HepG2 (cell line): ENCODE results near the gene NAV1. TPM values are rescaled to one million over a fixed set of nuclear protein-coding genes. Genes with fewer than 3 reads are reported as not detected.

Experiments used
- BCL3 ChIP-seq: sonication (generic); formaldehyde crosslinking; IDR thresholded peaks from 2 replicates; pipeline ENCODE4 v1.5.1; 2020; ENCODE audit warnings: mild to moderate bottlenecking, missing genetic modification reagents, moderate library complexity
- E2F1 ChIP-seq: sonication (generic); formaldehyde crosslinking; IDR thresholded peaks from 2 replicates; pipeline ENCODE4 v1.5.0; 2020; ENCODE audit warnings: missing genetic modification reagents
- EP300 ChIP-seq, 3 experiments: sonication (generic) in 1 of 3; formaldehyde crosslinking in 1 of 3; IDR thresholded peaks; 2 replicates each; pipeline versions ENCODE4 v1.5.1 to v1.6.1; 2011 to 2020; ENCODE audit warnings: low read depth in 2 of 3, low read length in 2 of 3, borderline replicate concordance in 1 of 3, improper control_type of control experiment in 1 of 3, mild to moderate bottlenecking in 1 of 3, missing genetic modification reagents in 1 of 3, moderate library complexity in 1 of 3
- HDAC1 ChIP-seq: sonication (generic); formaldehyde crosslinking; IDR thresholded peaks from 2 replicates; pipeline ENCODE4 v1.5.1; 2020; ENCODE audit warnings: mild to moderate bottlenecking, missing genetic modification reagents
- HMGA1 ChIP-seq: sonication (generic); formaldehyde crosslinking; conservative IDR thresholded peaks from 2 replicates; pipeline ENCODE4 v1.4.0; 2020; ENCODE audit warnings: missing genetic modification reagents
- LRRFIP1 ChIP-seq: sonication (generic); formaldehyde crosslinking; conservative IDR thresholded peaks from 2 replicates; pipeline ENCODE4 v1.4.0; 2020; ENCODE audit warnings: missing genetic modification reagents
- MTERF4 ChIP-seq: sonication (generic); formaldehyde crosslinking; IDR thresholded peaks from 2 replicates; pipeline ENCODE4 v1.8.0; 2023; ENCODE audit warnings: mild to moderate bottlenecking, missing genetic modification reagents
- NPAS2 ChIP-seq: sonication (generic); formaldehyde crosslinking; IDR thresholded peaks from 2 replicates; pipeline ENCODE4 v1.8.0; 2022; ENCODE audit warnings: mild to moderate bottlenecking, missing genetic modification reagents, borderline replicate concordance
- PHF20 ChIP-seq: sonication (generic); formaldehyde crosslinking; IDR thresholded peaks from 2 replicates; pipeline ENCODE4 v1.5.0; 2020; ENCODE audit warnings: mild to moderate bottlenecking, missing genetic modification reagents
- SALL2 ChIP-seq: sonication (generic); formaldehyde crosslinking; IDR thresholded peaks from 2 replicates; pipeline ENCODE4 v1.8.1; 2023; ENCODE audit warnings: mild to moderate bottlenecking, missing genetic modification reagents, inconsistent platforms
- THAP9 ChIP-seq: sonication (generic); formaldehyde crosslinking; IDR thresholded peaks from 2 replicates; pipeline ENCODE4; 2020; ENCODE audit warnings: missing genetic modification reagents, mild to moderate bottlenecking, borderline replicate concordance
- U2AF2 ChIP-seq: fragments of 200-400 bp; formaldehyde crosslinking; IDR thresholded peaks from 2 replicates; pipeline ENCODE4 v1.6.1; 2017; ENCODE audit warnings: low read depth, mild to moderate bottlenecking, low read length
- ZBTB4 ChIP-seq: sonication (generic); formaldehyde crosslinking; IDR thresholded peaks from 2 replicates; pipeline ENCODE4 v1.4.0; 2020; ENCODE audit warnings: missing genetic modification reagents, mild to moderate bottlenecking, borderline replicate concordance
- ZNF317 ChIP-seq: sonication (generic); formaldehyde crosslinking; IDR thresholded peaks from 2 replicates; pipeline ENCODE4 v1.5.0; 2020; ENCODE audit warnings: mild to moderate bottlenecking, missing genetic modification reagents
- ZNF879 ChIP-seq: sonication (generic); formaldehyde crosslinking; IDR thresholded peaks from 2 replicates; pipeline ENCODE4 v1.8.1; 2023; ENCODE audit warnings: missing genetic modification reagents
- polyA plus RNA-seq, 8 experiments: library from polyadenylated mRNA; depleted of rRNA in 3 of 8; stranded (reverse) in 7 of 8; unstranded in 1 of 8; fragments of >200 nt; fragmentation: Illumina TruSeq in 4 of 8; extraction: Trizol in 4 of 8; gene quantifications; 2 replicates each; pipeline versions ENCODE4 v1.2.1 to v1.2.3, GENCODE V29; 2011 to 2016; ENCODE audit warnings: low read depth in 4 of 8, missing spikeins in 1 of 8, mixed read lengths in 1 of 8; ENCODE audit not compliant: insufficient read depth in 1 of 8
- total RNA-seq, 5 experiments: library from RNA; depleted of rRNA; stranded (reverse); fragments of >200 nt; fragmentation: Illumina TruSeq; extraction: Trizol; gene quantifications; 2 replicates each; pipeline ENCODE4 v1.2.3, GENCODE V29; 2016; ENCODE audit warnings: low read depth in 1 of 5

NAV1 gene
- total and polyA plus RNA-seq, 2 of the 13 experiments (the other 11 are each of a cell fraction or from before 2014, with no cell fraction given) = not detected

- TF ChIP-seq THAP9 (CRISPR knock-in tag) (no peak), HMGA1 (CRISPR knock-in tag) (no peak), E2F1 (CRISPR knock-in tag) (no peak), PHF20 (peak; percentile 54), ZNF317 (CRISPR knock-in tag) (no peak), EP300 (IDR thresholded peaks at IDR 0.05; ENCODE audit: low read depth in 2 of 2, low read length in 2 of 2) (no peak), EP300 (CRISPR knock-in tag; IDR thresholded peaks at IDR 0.05; ENCODE audit: borderline replicate concordance) (no peak), LRRFIP1 (CRISPR knock-in tag) (no peak), ZNF879 (CRISPR knock-in tag) (no peak), HDAC1 (peak; percentile 65), U2AF2 (no peak), ZBTB4 (CRISPR knock-in tag) (no peak), BCL3 (CRISPR knock-in tag) (no peak; the same call in 1 of the 2 replicates), SALL2 (no peak), MTERF4 (no peak), NPAS2 (CRISPR knock-in tag) (no peak)
Observed at GRCh38 chr1:201506557-201507359, 32.2 kb upstream of the NAV1 start, which contains the start of gene CSRP1 (continued).
